Epithelial cell of proximal tubule (primary cell): ENCODE data around the gene GTF3C1. TPM values are rescaled to one million over a fixed set of nuclear protein-coding genes. Genes with fewer than 3 reads are reported as not detected.

Experiments
- DNase-seq: peaks from one replicate; pipeline ENCODE4 v3.0.0-alpha.2; 2011; ENCODE audit warnings: low read depth
- H3K4me3 ChIP-seq: 2 replicates; pipeline ENCODE4 v1.5.1; 2011; ENCODE audit warnings: low read depth, mild to moderate bottlenecking, low read length
- total RNA-seq: library from RNA; depleted of rRNA; stranded (reverse); fragments of >200 nt; gene quantifications from 2 replicates; pipeline ENCODE4 v1.2.3, GENCODE V29; 2015
- TF ChIP-seq, protein P1 (sequence below): conservative IDR thresholded peaks from 2 replicates; pipeline ENCODE4 v1.5.1; 2012; ENCODE audit warnings: low read depth, mild to moderate bottlenecking, low read length

Gene GTF3C1
- total RNA-seq, 1 donor from 2014 or later: 73.2 TPM

DNA sequence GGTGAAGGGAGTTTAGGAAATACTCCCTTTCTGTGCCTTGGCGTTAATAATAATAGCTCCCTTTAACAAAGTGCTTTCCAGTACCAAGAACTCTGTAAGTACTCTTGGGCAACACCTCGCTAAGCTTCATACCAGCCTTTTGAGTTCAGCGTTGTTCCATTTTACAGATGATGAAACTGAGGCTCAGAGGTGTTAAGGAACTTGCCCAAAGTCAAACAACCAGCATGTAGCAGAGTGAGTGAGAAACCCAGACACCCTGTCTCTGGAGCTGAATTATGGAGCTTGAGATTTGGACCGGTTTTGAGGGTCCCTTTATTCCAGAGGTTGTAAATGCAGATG lies 838 bp upstream of the GTF3C1 start:
- TF ChIP-seq, protein P1, sequence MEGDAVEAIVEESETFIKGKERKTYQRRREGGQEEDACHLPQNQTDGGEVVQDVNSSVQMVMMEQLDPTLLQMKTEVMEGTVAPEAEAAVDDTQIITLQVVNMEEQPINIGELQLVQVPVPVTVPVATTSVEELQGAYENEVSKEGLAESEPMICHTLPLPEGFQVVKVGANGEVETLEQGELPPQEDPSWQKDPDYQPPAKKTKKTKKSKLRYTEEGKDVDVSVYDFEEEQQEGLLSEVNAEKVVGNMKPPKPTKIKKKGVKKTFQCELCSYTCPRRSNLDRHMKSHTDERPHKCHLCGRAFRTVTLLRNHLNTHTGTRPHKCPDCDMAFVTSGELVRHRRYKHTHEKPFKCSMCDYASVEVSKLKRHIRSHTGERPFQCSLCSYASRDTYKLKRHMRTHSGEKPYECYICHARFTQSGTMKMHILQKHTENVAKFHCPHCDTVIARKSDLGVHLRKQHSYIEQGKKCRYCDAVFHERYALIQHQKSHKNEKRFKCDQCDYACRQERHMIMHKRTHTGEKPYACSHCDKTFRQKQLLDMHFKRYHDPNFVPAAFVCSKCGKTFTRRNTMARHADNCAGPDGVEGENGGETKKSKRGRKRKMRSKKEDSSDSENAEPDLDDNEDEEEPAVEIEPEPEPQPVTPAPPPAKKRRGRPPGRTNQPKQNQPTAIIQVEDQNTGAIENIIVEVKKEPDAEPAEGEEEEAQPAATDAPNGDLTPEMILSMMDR: no peak
- no peak for DNase-seq
- peak overlapping the region; percentile 98 for H3K4me3 ChIP-seq

DNA sequence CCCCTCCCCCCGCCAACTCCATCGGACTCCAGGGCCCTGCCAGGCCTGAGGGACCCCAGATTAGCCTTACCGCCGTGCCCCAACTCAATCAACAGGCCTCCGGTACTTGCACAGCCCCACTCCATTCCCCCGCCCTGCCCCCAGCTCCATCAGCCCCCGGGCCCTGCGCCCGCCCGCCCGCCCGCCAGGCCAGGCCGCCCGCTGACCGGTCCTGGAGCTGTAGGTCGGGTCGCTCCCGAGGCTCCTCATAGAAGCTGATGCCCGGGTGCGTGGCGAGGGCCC lies 308 bp downstream of the GTF3C1 start:
- TF ChIP-seq, protein P1: no peak
- peak overlapping the region; percentile 98 for H3K4me3 ChIP-seq
- no peak for DNase-seq

DNA sequence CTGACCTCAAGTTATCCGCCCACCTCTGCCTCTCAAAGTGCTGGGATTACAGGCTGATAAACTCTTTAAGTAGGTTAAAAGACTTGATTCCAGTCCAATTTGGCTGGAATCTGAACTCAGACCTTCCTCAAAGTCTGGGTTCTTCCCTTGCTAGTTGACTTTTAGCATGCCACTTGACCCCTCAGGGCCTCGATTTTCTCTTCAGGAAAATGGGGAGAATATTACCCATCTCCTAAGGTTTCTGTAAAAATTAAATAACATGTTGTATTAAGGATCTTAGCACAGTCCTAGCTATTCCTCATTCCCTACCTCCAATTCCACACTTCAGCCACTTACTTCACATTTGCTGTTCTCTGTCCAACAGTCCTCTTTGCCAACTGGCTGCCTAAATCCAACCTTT lies 1.9 kb downstream of the GTF3C1 start:
- H3K4me3 ChIP-seq: no peak overlapping the region
- TF ChIP-seq, protein P1: no peak
- no peak for DNase-seq

DNA sequence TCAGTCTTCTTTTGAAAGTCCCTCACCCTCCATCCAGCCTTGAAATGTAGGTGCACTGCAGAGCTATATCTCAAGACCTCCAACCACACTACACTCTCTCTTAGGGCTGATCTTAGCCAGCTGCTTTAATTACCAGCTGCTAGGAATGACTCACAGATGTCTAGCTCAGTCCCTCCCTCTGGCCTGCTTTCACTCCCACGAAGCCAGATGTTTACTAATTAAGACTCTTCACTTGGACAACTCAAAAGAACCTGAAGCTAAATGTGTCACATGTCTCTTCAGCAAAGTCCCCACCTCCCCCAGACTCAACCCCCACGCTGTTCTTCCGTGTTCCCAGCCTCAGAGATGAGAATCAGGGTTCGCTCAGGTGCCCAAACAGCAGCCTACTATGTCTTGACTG lies 2.6 kb downstream of the GTF3C1 start:
- DNase-seq: no peak
- TF ChIP-seq, protein P1: no peak
- no peak overlapping the region for H3K4me3 ChIP-seq

DNA sequence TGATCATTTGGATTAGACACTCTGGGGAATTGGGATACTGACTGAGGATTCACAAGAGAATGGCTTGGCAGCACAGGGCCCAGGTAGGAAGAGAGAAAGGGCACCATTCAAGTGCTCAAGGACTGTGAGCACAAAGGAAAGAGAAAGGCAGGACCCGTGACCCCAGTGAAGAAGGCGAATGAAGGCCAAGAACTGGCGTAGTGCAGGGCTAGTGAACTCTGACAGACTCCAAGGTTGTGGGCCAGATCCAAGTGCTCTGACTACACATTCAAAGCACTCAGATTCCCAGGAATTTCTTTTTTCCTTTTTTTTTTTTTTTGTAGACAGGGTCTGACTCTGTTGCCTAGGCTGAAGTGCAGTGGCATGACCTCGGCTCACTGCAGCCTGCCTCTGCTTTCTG lies 5.0 kb downstream of the GTF3C1 start:
- H3K4me3 ChIP-seq: no peak overlapping the region
- TF ChIP-seq, protein P1: no peak
- no peak for DNase-seq

DNA sequence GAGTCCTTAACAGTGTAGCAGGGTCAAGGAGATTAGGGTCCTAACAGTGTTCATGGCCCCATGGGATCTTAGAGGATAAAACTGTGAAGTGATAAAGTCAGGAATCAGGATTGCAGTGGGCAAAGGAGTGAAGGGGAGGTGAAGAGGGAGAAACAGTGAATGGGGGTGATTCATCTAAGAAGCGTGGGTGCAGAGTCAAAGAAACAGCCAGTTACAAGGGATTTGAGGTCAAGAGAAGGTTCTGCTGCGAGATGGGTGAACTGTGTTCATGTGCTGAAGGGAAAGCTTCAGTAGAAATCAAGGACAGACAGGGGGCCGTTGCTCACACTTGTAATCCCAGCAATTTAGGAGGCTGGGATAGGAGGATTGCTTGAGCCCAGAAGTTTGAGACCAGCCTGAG lies 5.9 kb downstream of the GTF3C1 start:
- H3K4me3 ChIP-seq: no peak overlapping the region
- DNase-seq: no peak
- TF ChIP-seq, protein P1: no peak

DNA sequence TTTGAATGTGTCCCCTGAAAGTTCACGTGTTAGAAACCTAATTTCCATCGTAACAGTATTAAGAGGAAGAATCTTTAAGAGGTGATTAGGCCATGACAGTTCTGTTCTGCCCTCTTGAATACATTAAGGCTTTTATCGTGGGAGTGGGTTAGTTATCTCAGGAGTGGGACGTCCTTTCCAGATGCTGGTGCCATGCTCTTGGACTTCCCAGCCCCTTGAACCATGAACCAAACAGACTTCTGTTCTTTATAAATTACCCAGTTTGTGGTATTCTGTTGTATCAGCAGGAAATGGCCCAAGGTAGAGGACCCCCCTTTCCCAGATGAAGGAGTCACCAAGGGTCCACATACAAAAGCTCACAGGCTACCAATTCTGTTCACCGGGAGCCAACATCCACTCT lies 10.1 kb downstream of the GTF3C1 start:
- TF ChIP-seq, protein P1: no peak
- no peak overlapping the region for H3K4me3 ChIP-seq
- DNase-seq: no peak
